GM12872 (cell line): ENCODE results near the gene GRIN2D.

ENCODE experiments used
- TF ChIP-seq, protein P1 (sequence below): IDR thresholded peaks from 3 replicates; pipeline ENCODE4 v1.5.1; 2011; ENCODE audit warnings: low read depth, mild to moderate bottlenecking, low read length, moderate library complexity; ENCODE audit not compliant: insufficient read depth

The GRIN2D gene

DNA sequence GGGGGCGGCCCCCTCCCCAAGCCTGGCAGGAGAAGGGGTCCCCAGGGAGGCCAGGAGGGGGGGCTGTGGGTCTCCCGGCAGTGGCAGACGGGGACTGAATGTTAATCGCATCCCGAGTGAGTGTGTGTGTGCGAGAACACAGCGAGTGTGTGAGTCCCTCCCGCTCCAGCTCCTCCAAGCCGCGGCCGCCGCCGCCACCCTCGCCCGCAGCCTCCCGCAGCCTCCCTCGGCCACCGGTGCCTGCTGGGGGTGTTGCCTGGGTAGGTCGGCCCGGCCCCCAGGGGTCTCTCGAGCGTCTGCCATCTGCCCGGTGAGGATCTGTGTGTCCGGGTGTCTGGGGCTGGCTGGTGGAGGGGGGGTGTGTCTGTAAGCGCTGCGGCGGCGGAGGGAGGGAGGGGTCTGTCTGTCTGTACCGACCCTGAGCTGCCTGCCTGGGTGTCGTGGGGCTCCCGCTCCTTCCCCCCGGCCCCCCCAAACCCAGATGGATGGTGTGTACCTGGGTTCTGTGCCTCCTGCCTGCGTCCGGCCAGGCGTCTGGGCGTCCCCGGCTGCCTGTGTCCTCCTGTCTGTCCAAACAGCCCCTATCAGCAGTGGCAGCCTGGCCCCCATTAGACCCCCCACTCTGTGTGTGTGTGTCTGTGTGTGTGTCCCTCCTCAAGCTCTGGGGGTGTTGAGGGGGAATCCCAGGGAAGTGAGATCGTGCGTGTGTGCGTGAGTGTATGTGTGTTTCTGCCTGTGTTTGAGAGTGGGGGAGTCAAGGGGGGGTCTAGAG lies at the start of gene GRIN2D:
Gene GRIN2D, plus strand, starts transcription at position 110 of the 772 bp plus-strand sequence. CDS start 4,725 bp downstream, outside the sequence.
- TF ChIP-seq, protein P1, sequence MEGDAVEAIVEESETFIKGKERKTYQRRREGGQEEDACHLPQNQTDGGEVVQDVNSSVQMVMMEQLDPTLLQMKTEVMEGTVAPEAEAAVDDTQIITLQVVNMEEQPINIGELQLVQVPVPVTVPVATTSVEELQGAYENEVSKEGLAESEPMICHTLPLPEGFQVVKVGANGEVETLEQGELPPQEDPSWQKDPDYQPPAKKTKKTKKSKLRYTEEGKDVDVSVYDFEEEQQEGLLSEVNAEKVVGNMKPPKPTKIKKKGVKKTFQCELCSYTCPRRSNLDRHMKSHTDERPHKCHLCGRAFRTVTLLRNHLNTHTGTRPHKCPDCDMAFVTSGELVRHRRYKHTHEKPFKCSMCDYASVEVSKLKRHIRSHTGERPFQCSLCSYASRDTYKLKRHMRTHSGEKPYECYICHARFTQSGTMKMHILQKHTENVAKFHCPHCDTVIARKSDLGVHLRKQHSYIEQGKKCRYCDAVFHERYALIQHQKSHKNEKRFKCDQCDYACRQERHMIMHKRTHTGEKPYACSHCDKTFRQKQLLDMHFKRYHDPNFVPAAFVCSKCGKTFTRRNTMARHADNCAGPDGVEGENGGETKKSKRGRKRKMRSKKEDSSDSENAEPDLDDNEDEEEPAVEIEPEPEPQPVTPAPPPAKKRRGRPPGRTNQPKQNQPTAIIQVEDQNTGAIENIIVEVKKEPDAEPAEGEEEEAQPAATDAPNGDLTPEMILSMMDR, result no peak

DNA sequence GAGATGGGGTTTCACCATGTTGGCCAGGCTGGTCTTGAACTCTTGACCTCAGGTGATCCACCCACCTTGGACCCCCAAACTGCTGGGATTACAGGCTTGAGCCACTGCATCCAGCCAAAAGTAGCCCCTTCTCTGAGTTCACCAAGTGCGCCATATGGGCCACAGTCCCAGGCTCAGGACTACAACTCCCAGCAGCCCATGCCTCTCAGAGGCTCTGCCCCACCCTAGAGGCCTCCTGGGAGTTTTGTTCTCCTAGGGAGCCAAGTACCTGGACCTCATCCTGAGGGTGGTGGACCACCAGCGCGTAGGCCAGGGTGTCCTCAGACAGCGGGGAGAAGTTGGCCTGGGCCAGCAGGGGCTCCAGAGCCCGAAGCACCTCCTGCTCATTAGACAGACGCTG lies 48.6 kb upstream of the GRIN2D start:
- TF ChIP-seq, protein P1, result no peak

DNA sequence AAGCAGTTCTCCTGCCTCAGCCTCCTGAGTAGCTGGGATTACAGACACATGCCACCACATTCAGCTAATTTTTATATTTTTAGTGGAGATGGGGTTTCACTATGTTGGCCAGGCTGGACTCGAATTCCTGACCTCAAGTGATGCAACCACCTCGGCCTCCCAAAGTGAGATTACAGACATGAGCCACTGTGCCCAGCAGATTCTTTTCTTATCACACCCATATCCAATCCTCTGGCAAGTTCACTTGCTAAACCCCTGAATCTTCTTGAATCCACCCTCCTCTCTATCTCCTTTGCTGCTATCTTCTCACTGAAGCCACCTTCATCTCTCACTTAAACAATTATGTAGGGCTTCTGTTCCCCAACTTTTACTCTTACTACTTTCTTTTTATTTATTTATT lies 47.3 kb upstream of the GRIN2D start:
- TF ChIP-seq, protein P1, result no peak

DNA sequence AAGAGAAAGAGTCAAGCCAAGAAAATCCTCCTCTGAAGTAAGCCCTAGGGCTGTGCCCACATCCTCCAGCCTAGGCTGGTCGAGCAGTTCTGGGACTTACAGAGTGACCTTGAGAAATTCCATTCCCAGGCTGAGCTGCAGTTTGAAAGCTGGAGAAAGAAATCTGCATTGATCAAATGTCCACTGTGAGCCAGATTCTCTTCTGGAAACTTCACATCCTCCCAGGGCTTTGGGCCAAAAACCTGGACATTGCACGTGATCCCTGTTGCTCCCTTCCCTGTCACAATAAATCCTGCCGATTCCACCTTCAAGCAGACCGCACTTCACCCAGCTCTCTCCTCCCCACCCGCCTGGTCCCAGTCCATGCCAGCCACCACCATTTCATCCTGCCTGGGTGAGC lies 45.4 kb upstream of the GRIN2D start:
- TF ChIP-seq, protein P1, result no peak

DNA sequence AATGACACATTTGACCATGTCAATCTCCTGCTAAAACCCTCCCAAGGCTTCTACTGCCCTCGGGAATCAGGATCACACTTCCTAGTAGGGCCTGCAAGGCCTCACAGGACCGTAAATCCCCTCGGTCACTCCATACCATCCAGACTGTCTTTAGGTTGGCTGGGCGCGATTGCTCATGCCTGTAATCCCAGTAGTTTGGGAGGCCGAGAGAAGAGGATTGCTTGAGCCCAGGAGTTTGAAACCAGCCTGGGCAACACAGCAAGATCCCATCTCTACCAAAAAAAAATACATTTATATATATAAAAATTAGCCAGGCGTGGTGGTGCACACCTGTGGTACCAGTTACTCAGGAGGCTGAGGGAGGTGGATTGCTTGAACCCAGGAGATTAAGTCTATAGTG lies 44.7 kb upstream of the GRIN2D start:
- TF ChIP-seq, protein P1, result no peak

DNA sequence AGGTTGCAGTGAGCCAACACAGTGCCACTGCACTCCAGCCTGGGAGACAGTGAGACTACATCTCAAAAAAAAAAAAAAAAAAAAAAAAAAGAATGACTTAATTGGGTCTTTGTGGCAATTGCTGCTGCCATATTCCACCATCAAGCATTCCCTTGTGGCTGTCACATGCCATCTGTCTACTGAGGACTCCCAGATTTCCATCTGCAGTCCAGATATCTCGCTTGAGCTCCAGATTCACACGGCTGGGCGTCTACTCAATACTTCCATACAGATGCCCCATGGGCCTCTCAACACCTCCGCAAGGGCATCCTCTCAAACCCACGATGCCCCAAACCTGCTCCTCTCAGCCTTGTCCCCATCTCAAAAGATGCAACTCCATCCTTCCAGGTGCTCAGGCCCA lies 42.6 kb upstream of the GRIN2D start:
- TF ChIP-seq, protein P1, result no peak

DNA sequence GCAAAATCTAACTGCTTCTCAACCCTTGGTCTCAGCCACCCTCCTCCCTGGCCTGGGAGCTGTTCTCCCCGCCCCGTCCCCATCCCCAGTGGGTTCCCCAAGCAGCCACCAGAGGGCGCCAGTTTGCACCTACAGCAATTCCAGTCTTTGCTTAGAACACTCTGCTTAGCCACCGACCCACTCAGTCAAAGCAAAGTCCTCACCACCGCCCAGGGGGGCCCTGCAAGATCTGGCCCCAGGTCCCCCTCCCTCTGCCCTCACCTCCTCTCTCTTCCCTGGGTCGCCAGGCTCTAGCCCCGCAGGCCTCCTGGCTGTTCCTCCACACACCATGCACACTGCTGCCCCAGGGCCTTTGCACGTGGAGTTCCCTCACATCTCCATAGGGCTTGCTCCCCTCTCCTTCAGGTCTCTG lies 42.1 kb upstream of the GRIN2D start:
- TF ChIP-seq, protein P1, result peak; percentile 94

DNA sequence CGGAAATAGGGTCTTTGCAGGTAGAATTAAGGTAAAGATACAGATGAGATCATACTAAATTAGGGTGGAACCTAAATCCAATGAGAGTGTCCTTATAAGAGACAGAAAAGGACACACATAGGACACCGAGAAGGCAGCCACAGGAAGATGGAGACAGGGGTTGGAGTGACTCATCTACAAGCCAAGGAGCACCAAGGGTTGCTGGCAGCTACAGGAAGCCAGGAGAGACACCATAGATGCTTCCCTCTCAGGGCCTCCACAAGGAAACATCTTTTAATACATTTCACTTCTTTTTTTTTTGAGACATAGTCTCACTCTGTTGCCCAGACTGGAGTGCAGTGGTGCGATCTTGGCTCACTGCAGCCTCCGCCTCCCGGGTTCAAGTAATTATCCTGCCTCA lies 39.8 kb upstream of the GRIN2D start:
- TF ChIP-seq, protein P1, result no peak
